Cardiac muscle cell (in vitro differentiated cells and primary cell): Measurements from ENCODE around the gene LRIF1. TPM values are rescaled to one million over a fixed set of nuclear protein-coding genes. Genes with fewer than 3 reads are reported as not detected.

ENCODE experiments used
- DNase-seq, 2 donors: peaks; one replicate each; pipeline versions ENCODE4 v3.0.0 to v3.0.0-alpha.2; 2010 to 2017; ENCODE audit warnings: low read depth in 1 of 2, low spot score in 1 of 2
- H3K27ac ChIP-seq: fragments of 200-600 bp; sonication (generic); 2 replicates; pipeline ENCODE4 v1.5.1; 2016
- H3K27me3 ChIP-seq: fragments of 200-600 bp; sonication (generic); 2 replicates; pipeline ENCODE4 v1.6.0; 2016; ENCODE audit warnings: control low read depth
- H3K36me3 ChIP-seq: fragments of 200-600 bp; sonication (generic); 2 replicates; pipeline ENCODE4 v1.5.1; 2016; ENCODE audit warnings: control low read depth
- H3K4me1 ChIP-seq: fragments of 200-600 bp; sonication (generic); 2 replicates; pipeline ENCODE4 v1.8.1; 2017; ENCODE audit warnings: low read depth, mild to moderate bottlenecking, mixed run types
- H3K4me3 ChIP-seq: fragments of 200-600 bp; sonication (generic); 2 replicates; pipeline ENCODE4 v1.5.1; 2016; ENCODE audit warnings: mild to moderate bottlenecking
- H3K9me3 ChIP-seq: fragments of 200-600 bp; sonication (generic); 2 replicates; pipeline ENCODE4 v1.5.1; 2017; ENCODE audit warnings: low read depth, mild to moderate bottlenecking, control low read depth
- CTCF ChIP-seq: IDR thresholded peaks from 2 replicates; pipeline ENCODE4 v1.5.1; 2012; ENCODE audit warnings: low read depth, mild to moderate bottlenecking, low read length
- polyA plus RNA-seq: library from polyadenylated mRNA; unstranded; fragments of >200 nt; fragmentation: Nextera tagmentation; extraction: Ambion mirVana; gene quantifications from 2 replicates; pipeline ENCODE4 v1.2.1, GENCODE V29; 2016
- total RNA-seq: library from RNA; depleted of rRNA; stranded (reverse); fragments of >200 nt; gene quantifications from 2 replicates; pipeline ENCODE4 v1.2.3, GENCODE V29; 2016

Gene LRIF1
- total and polyA plus RNA-seq, 2 experiments from 2014 or later: 6.9 to 13.8 TPM

DNA sequence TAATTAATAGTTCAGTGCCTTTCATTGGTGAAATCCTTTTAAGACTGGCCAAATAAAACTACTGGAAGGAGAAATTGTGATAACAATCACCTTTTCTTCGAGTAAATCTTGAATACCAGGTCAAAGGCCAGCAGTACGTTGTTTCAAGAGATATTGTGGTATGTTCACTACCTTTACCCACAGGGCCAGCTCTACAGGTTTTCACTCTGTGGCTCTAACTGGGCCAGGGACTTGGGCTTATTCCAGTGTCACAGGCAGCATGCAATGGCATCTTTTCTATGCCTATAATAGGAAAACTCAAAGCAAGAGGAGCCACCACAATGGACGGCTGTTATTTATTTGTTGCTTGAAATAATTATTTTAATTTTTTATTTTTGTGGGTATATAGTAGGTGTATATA lies 26.8 kb upstream of the LRIF1 start:
- Histone ChIP-seq H3K27ac (no peak overlapping the region), H3K4me3 (no peak overlapping the region), H3K27me3 (no peaks in the 10 kb centered on the region), H3K4me1 (no peaks in the 10 kb centered on the region), H3K36me3 (no peaks in the 10 kb centered on the region), H3K9me3 (no peaks in the 10 kb centered on the region)
- DNase-seq: no peak
- TF ChIP-seq CTCF: no peak

DNA sequence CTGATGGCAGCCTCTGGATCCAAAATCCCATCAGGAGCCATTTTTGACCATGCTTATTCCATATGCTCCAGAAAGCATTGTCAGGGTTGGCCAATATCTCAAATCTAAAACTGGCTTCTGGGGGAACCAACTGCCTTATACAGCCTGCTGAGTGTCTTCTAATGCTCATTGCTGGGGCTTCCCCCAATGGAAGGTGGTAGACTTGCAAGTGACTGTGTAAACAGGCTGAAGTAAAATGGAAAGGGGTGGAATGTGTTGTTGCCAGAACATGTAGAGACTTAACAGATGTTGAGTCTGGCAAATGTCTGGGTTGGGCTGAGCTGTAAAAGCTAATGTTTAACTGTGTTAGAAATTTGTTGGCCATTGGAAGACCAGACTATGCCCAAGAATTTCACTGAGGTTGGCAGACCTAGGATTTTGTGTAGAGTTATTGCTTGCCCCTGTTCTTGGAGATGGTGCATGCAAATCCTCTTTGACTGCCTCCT lies 22.7 kb upstream of the LRIF1 start:
- H3K27me3 ChIP-seq: no peaks in the 10 kb centered on the region
- no peak for TF ChIP-seq CTCF
- DNase-seq: no peak
- no peak overlapping the region for H3K4me3 ChIP-seq
- no peaks in the 10 kb centered on the region for H3K36me3 ChIP-seq
- H3K27ac ChIP-seq: no peak overlapping the region
- no peaks in the 10 kb centered on the region for H3K4me1 ChIP-seq
- H3K9me3 ChIP-seq: no peaks in the 10 kb centered on the region

- no peaks in the 10 kb centered on the region for H3K36me3 ChIP-seq
- H3K4me3 ChIP-seq: no peak overlapping the region
- no peaks in the 10 kb centered on the region for H3K27me3 ChIP-seq
- no peak for DNase-seq
- no peaks in the 10 kb centered on the region for H3K9me3 ChIP-seq
- no peak for TF ChIP-seq CTCF
- no peak overlapping the region for H3K27ac ChIP-seq
- no peaks in the 10 kb centered on the region for H3K4me1 ChIP-seq
Observed at GRCh38 chr1:110982320-110982719, 18.6 kb upstream of the LRIF1 start.

GRCh38 chr1:110979154-110979553 lies 15.4 kb upstream of the LRIF1 start:
- Histone ChIP-seq H3K36me3 (no peaks in the 10 kb centered on the region), H3K4me1 (no peaks in the 10 kb centered on the region), H3K9me3 (no peaks in the 10 kb centered on the region), H3K27ac (no peak overlapping the region), H3K4me3 (no peak overlapping the region), H3K27me3 (no peaks in the 10 kb centered on the region)
- TF ChIP-seq CTCF: no peak
- DNase-seq: no peak

DNA sequence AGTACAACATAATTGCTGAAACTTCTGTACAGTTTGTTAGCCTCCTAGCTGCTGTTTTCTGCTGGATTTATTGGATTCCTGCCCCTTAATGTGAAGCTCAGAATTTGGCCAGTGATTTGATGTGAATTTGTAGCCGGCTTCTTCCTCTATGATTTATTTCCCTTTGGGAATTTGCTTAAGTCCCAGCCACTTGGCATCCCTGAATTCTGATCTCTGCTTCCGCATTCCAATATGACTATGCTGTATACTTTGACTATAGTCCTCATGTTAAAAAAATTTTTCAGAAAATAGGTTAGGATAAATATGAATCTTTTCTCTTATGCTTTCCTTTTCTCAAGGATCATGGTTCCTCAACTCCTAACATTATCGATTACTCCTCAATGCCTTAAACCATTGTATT lies 12.4 kb upstream of the LRIF1 start:
- Histone ChIP-seq H3K4me3 (no peak overlapping the region), H3K27ac (no peak overlapping the region), H3K27me3 (no peaks in the 10 kb centered on the region), H3K36me3 (no peaks in the 10 kb centered on the region), H3K9me3 (no peaks in the 10 kb centered on the region), H3K4me1 (no peaks in the 10 kb centered on the region)
- no peak for TF ChIP-seq CTCF
- DNase-seq: no peak

DNA sequence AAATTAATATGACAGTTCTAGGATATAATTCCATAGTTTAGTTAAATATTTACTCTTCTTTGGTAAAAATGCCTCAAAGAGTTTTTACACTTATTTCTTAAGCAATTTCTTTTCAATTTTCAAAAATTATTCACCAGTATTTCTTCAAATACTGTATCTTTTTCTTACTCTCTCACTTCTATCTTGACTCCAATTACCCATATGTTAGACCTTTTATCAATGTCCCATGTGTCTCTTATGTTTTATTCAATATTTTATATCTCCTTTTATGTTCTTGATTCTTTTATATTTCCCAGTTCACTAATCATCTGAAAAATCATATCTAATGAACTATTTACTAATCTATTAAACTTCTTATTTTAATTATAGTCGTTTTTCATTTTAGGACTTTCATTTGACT lies 11.5 kb upstream of the LRIF1 start:
- H3K4me3 ChIP-seq: no peak overlapping the region
- no peak overlapping the region for H3K27ac ChIP-seq
- TF ChIP-seq CTCF: no peak
- H3K36me3 ChIP-seq: no peaks in the 10 kb centered on the region
- no peaks in the 10 kb centered on the region for H3K9me3 ChIP-seq
- no peaks in the 10 kb centered on the region for H3K4me1 ChIP-seq
- DNase-seq: no peak
- H3K27me3 ChIP-seq: no peaks in the 10 kb centered on the region
